Right lobe of liver (tissue), 4 donors: ENCODE measurements around the gene ATP2B3.

Experiments
- CTCF ChIP-seq, 4 donors: fragments of 200-600 bp in 3 of 4; fragments of 450-650 bp in 1 of 4; IDR thresholded peaks; one replicate each; pipeline versions ENCODE4 v1.5.1 to v1.8.0; 2016 to 2022; ENCODE audit warnings: antibody characterized with exemption in 4 of 4, mild to moderate bottlenecking in 2 of 4
- POLR2A ChIP-seq: fragments of 450-650 bp; IDR thresholded peaks from one replicate; pipeline ENCODE4 v1.6.1; 2017; ENCODE audit warnings: antibody characterized with exemption, mild to moderate bottlenecking
- donor health status: DM: no; HTN: no; CAD: no.
- donor health status: DM: no; HTN: no; CAD: no.
- donor health status: DM: no; HTN: yes; CAD: no.

- no peak for TF ChIP-seq CTCF (IDR thresholded peaks at IDR 0.05)
- TF ChIP-seq POLR2A: no peak
Measured at GRCh38 chrX:153588782-153589446, 71.5 kb downstream of the ATP2B3 start.
